Fibroblast of pulmonary artery (primary cell): ENCODE data around the gene GNAZ.

Experiments used
- DNase-seq: peaks from one replicate; pipeline ENCODE4 v3.0.0-alpha.2; 2010; ENCODE audit warnings: low read depth
- H3K4me3 ChIP-seq: replicated peaks from 2 replicates; pipeline ENCODE4 v1.5.1; 2011; ENCODE audit warnings: low read depth, mild to moderate bottlenecking, control low read depth, low read length, moderate library complexity
- CTCF ChIP-seq: IDR thresholded peaks from 2 replicates; pipeline ENCODE4 v1.5.1; 2011; ENCODE audit warnings: mild to moderate bottlenecking, control low read depth, low read length, inconsistent platforms; ENCODE audit errors: missing control alignments

The GNAZ gene

DNA sequence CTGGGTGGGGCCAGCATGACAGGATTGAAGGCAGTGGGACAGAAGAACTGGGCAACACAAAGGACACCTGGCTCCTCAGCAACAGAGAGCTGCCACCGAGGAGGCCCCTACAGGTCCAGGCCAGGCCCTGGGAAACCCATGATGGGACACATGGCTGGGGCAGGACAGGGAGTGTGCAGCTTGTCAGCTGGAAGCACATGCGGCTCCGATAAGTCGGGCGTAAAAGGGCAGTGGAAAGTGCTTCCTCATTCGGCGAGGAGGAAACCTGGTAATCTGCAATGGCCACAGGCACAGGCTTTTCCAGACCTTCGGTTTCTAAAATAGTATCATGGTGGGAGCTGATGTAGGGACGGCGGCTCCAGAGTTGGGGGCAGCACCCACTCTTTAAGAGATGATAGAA, 16.5 kb downstream of the GNAZ start:
- no peak overlapping the region for H3K4me3 ChIP-seq
- no peak for TF ChIP-seq CTCF
- DNase-seq: no peak

DNA sequence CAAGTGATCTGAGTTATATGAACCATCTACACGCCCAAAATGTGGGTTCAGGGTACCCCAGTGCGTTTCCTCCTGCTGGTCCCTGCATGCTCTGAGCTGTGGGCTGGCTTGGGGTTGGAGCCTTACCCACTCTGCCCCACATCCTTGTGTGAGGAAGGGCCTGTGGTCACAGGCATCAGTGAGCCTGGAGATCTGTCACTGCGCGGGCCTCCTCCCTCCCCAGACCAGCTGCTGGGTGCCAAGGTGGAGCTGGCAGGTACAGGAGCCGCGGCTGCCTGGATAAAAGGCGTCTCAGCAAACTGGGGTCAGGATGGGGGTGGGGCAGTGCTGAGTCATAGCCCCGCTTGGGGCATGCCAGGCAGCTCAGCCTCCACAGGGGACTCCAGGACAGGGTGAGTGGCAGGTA, 17.9 kb downstream of the GNAZ start:
- DNase-seq: no peak
- no peak overlapping the region for H3K4me3 ChIP-seq
- no peak for TF ChIP-seq CTCF

GRCh38 chr22:23089010-23089409, 18.7 kb downstream of the GNAZ start:
- no peak overlapping the region for H3K4me3 ChIP-seq
- TF ChIP-seq CTCF: no peak
- DNase-seq: no peak

GRCh38 chr22:23089633-23090456, 19.5 kb downstream of the GNAZ start:
- no peak for TF ChIP-seq CTCF
- H3K4me3 ChIP-seq: no peak overlapping the region
- DNase-seq: no peak

DNA sequence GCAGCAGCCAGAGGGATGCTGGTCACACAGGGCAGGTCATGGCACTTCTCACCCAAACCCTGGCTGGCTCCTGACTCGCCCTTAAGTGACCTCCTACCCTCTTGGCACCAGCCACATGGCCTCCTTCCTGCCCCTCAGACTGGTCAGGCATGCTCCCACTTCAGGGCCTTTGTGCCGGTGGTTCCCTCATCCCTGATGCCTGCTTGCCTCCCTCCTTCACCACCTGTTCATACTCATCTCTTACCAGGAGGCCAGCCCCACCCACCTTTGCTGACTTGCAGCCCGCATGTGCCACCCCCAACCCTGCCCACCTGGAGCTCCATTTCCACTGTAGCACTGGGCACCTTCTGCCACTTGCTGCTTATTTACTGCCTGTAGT, 20.1 kb downstream of the GNAZ start:
- DNase-seq: no peak
- no peak for TF ChIP-seq CTCF
- H3K4me3 ChIP-seq: no peak overlapping the region

DNA sequence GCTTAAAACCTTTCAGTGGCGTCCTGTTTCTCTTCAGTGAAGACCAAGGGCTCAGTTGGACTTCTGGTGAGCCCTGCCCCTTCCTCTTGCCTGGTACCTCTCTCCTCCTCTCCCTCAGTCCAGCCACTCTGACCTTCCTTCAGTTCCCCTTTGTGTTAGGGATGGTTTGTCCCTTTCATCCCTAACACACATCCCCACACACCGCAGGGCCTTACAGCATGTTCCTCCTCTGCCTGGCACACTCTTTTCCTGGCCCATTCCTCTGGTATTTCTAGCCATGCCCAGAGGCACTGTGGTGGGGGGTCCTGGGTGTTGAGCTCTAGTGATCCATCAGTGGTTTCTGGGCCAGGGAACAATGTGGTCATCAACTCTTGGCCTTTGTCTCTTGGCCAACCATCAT, 21.4 kb downstream of the GNAZ start:
- DNase-seq: no peak
- no peak for TF ChIP-seq CTCF
- H3K4me3 ChIP-seq: no peak overlapping the region
